Activated T-cell treated with anti-CD3 and anti-CD28 coated beads, Interleukin-2, amount 50 U/mL, for 72 hours (primary cell): ENCODE measurements around the gene RPH3AL. TPM values are rescaled to one million over a fixed set of nuclear protein-coding genes. Genes with fewer than 3 reads are reported as not detected.

ENCODE experiments used
- ATAC-seq, 2 donors: fragments of 150-1000 bp; cut with Tn5 transposase; replicated peaks in 1 of 2; 2 replicates each; pipeline ENCODE4 v1.10.0; 2021; ENCODE audit warnings: moderate library complexity in 2 of 2, mild to moderate bottlenecking in 1 of 2
- DNase-seq, 2 donors: peaks; one replicate each; pipeline ENCODE4 v3.0.0; 2021 to 2022; ENCODE audit warnings: mixed read lengths in 1 of 2
- H3K27ac Mint-ChIP-seq: one replicate; pipeline ENCODE4 v1.8.0; 2022; ENCODE audit warnings: mild to moderate bottlenecking, moderate library complexity, mixed read lengths
- H3K27me3 Mint-ChIP-seq: one replicate; pipeline ENCODE4 v1.8.0; 2022; ENCODE audit warnings: low read depth, mixed read lengths
- H3K36me3 Mint-ChIP-seq, 2 donors: one replicate each; pipeline ENCODE4 v1.8.0; 2022; ENCODE audit warnings: mixed read lengths in 2 of 2, mild to moderate bottlenecking in 1 of 2; ENCODE audit not compliant: insufficient read depth in 2 of 2
- H3K4me1 Mint-ChIP-seq: one replicate; pipeline ENCODE4 v1.8.0; 2022; ENCODE audit warnings: low read depth, mixed read lengths
- H3K4me3 Mint-ChIP-seq, 2 donors: one replicate each; pipeline ENCODE4 v1.8.0; 2022; ENCODE audit warnings: mild to moderate bottlenecking in 2 of 2, mixed read lengths in 2 of 2, moderate library complexity in 2 of 2
- H3K9me3 Mint-ChIP-seq, 2 donors: one replicate each; pipeline ENCODE4 v1.8.0; 2022; ENCODE audit warnings: mixed read lengths in 2 of 2
- total RNA-seq, 2 donors: library from RNA; stranded (reverse); gene quantifications; one replicate each; pipeline ENCODE4 v1.2.3, GENCODE V29; 2022

RPH3AL gene
- total RNA-seq, 2 donors from 2014 or later, result 3.5 to 7.2 TPM

GRCh38 chr17:310111-311010, 42.2 kb downstream of the RPH3AL start:
- ATAC-seq (no peak), DNase-seq (no peak)
- H3K4me1 Mint-ChIP-seq, result no peaks in the 10 kb centered on the region
- H3K27me3 Mint-ChIP-seq, result no peaks in the 10 kb centered on the region
- H3K4me3 Mint-ChIP-seq, result no peak overlapping the region
- peaks cover 2 to 5% of the 10 kb centered on the region in 2 donors for H3K9me3 Mint-ChIP-seq
- H3K36me3 Mint-ChIP-seq, result no peaks in the 10 kb centered on the region
- no peak overlapping the region for H3K27ac Mint-ChIP-seq

GRCh38 chr17:309361-309888, 43.2 kb downstream of the RPH3AL start:
- DNase-seq (peak in 1 of 2 donors; percentile 37), ATAC-seq (peak; percentile 53 to 65)
- Mint-ChIP-seq H3K9me3 (peaks cover 0 to under 1% of the 10 kb centered on the region in 2 donors), H3K27ac (no peak overlapping the region), H3K4me3 (no peak overlapping the region), H3K4me1 (no peaks in the 10 kb centered on the region), H3K27me3 (no peaks in the 10 kb centered on the region), H3K36me3 (no peaks in the 10 kb centered on the region)

GRCh38 chr17:307741-308507, 44.7 kb downstream of the RPH3AL start:
- no peak for DNase-seq
- no peaks in the 10 kb centered on the region for H3K9me3 Mint-ChIP-seq
- no peaks in the 10 kb centered on the region for H3K36me3 Mint-ChIP-seq
- ATAC-seq, result no peak
- no peaks in the 10 kb centered on the region for H3K4me1 Mint-ChIP-seq
- H3K27me3 Mint-ChIP-seq, result no peaks in the 10 kb centered on the region
- no peak overlapping the region for H3K4me3 Mint-ChIP-seq
- no peak overlapping the region for H3K27ac Mint-ChIP-seq

- DNase-seq (no peak), ATAC-seq (no peak)
- no peaks in the 10 kb centered on the region for H3K27me3 Mint-ChIP-seq
- no peak overlapping the region for H3K27ac Mint-ChIP-seq
- no peaks in the 10 kb centered on the region for H3K36me3 Mint-ChIP-seq
- H3K4me1 Mint-ChIP-seq, result no peaks in the 10 kb centered on the region
- H3K4me3 Mint-ChIP-seq, result no peak overlapping the region
- no peaks in the 10 kb centered on the region for H3K9me3 Mint-ChIP-seq
Observed at GRCh38 chr17:307295-307691, 45.3 kb downstream of the RPH3AL start.

- H3K4me3 Mint-ChIP-seq, result no peak overlapping the region
Observed at GRCh38 chr17:306536-307294, 45.9 kb downstream of the RPH3AL start.

GRCh38 chr17:306116-306515, 46.5 kb downstream of the RPH3AL start:
- Mint-ChIP-seq H3K9me3 (no peaks in the 10 kb centered on the region), H3K27ac (no peak overlapping the region), H3K4me1 (no peaks in the 10 kb centered on the region), H3K27me3 (no peaks in the 10 kb centered on the region), H3K36me3 (no peaks in the 10 kb centered on the region), H3K4me3 (no peak overlapping the region)
- DNase-seq (no peak), ATAC-seq (no peak)

More at GRCh38 chr17:306536-307294, 45.9 kb downstream of the RPH3AL start:
- no peak overlapping the region for H3K27ac Mint-ChIP-seq
- no peaks in the 10 kb centered on the region for H3K4me1 Mint-ChIP-seq
- ATAC-seq (no peak), DNase-seq (no peak)
- no peaks in the 10 kb centered on the region for H3K27me3 Mint-ChIP-seq
- no peaks in the 10 kb centered on the region for H3K36me3 Mint-ChIP-seq
- no peaks in the 10 kb centered on the region for H3K9me3 Mint-ChIP-seq

GRCh38 chr17:305090-305976, 47.3 kb downstream of the RPH3AL start:
- Mint-ChIP-seq H3K9me3 (no peaks in the 10 kb centered on the region), H3K27me3 (no peaks in the 10 kb centered on the region), H3K4me3 (no peak overlapping the region), H3K4me1 (no peaks in the 10 kb centered on the region), H3K27ac (no peak overlapping the region), H3K36me3 (no peaks in the 10 kb centered on the region)
- no peak for ATAC-seq
- DNase-seq, result no peak

- DNase-seq (no peak), ATAC-seq (no peak)
- Mint-ChIP-seq H3K9me3 (no peaks in the 10 kb centered on the region), H3K27me3 (no peaks in the 10 kb centered on the region), H3K4me1 (no peaks in the 10 kb centered on the region), H3K36me3 (no peaks in the 10 kb centered on the region), H3K4me3 (no peak overlapping the region), H3K27ac (no peak overlapping the region)
Observed at GRCh38 chr17:304461-304860, 48.1 kb downstream of the RPH3AL start.

GRCh38 chr17:303168-303567, 49.4 kb downstream of the RPH3AL start:
- Mint-ChIP-seq H3K36me3 (no peaks in the 10 kb centered on the region), H3K9me3 (no peaks in the 10 kb centered on the region), H3K4me3 (no peak overlapping the region), H3K4me1 (no peaks in the 10 kb centered on the region), H3K27me3 (no peaks in the 10 kb centered on the region), H3K27ac (no peak overlapping the region)
- no peak for ATAC-seq
- DNase-seq, result no peak

- Mint-ChIP-seq H3K4me1 (no peaks in the 10 kb centered on the region), H3K4me3 (no peak overlapping the region), H3K27me3 (no peaks in the 10 kb centered on the region), H3K27ac (no peak overlapping the region), H3K36me3 (no peaks in the 10 kb centered on the region), H3K9me3 (no peaks in the 10 kb centered on the region)
- DNase-seq, result no peak
- no peak for ATAC-seq
Observed at GRCh38 chr17:302300-302698, 50.3 kb downstream of the RPH3AL start.

GRCh38 chr17:301681-302299, 50.8 kb downstream of the RPH3AL start:
- Mint-ChIP-seq H3K27ac (no peak overlapping the region), H3K9me3 (no peaks in the 10 kb centered on the region), H3K4me3 (no peak overlapping the region), H3K36me3 (no peaks in the 10 kb centered on the region), H3K27me3 (no peaks in the 10 kb centered on the region), H3K4me1 (no peaks in the 10 kb centered on the region)
- ATAC-seq (no peak), DNase-seq (no peak)

GRCh38 chr17:300881-301280, 51.7 kb downstream of the RPH3AL start:
- Mint-ChIP-seq H3K9me3 (no peaks in the 10 kb centered on the region), H3K4me3 (no peak overlapping the region), H3K4me1 (no peaks in the 10 kb centered on the region), H3K27me3 (no peaks in the 10 kb centered on the region), H3K36me3 (no peaks in the 10 kb centered on the region), H3K27ac (no peak overlapping the region)
- no peak for ATAC-seq
- DNase-seq, result no peak
